Trophoblast cell (in vitro differentiated cells and primary cell): ENCODE results near the gene TLR6.
A peak's percentile ranks its signal among the peaks of the same experiment; 100 is the strongest.

Source experiments
- DNase-seq, 2 donors: peaks; one replicate each; pipeline ENCODE4 v3.0.0-alpha.2; 2016
- H2AFZ ChIP-seq: 2 replicates; pipeline ENCODE4 v1.6.1; 2013; ENCODE audit warnings: low read length, moderate library complexity, mild to moderate bottlenecking; ENCODE audit not compliant: insufficient read depth, poor library complexity
- H2AK5ac ChIP-seq: 2 replicates; pipeline ENCODE4 v1.6.1; 2013; ENCODE audit warnings: mild to moderate bottlenecking, low read length
- H2BK120ac ChIP-seq: 2 replicates; pipeline ENCODE4 v1.6.1; 2013; ENCODE audit warnings: low read length, mild to moderate bottlenecking, moderate library complexity; ENCODE audit not compliant: insufficient read depth, poor library complexity
- H2BK12ac ChIP-seq: 2 replicates; pipeline ENCODE4 v1.6.1; 2013; ENCODE audit warnings: mild to moderate bottlenecking, low read length, moderate library complexity
- H2BK5ac ChIP-seq: 2 replicates; pipeline ENCODE4 v1.6.1; 2013; ENCODE audit warnings: low read length, low read depth, moderate library complexity, mild to moderate bottlenecking; ENCODE audit not compliant: poor library complexity
- H3K14ac ChIP-seq: 2 replicates; pipeline ENCODE4 v1.6.1; 2013; ENCODE audit warnings: mild to moderate bottlenecking, low read length
- H3K18ac ChIP-seq: 2 replicates; pipeline ENCODE4 v1.6.1; 2013; ENCODE audit warnings: mild to moderate bottlenecking, low read length
- H3K23ac ChIP-seq: 2 replicates; pipeline ENCODE4 v1.6.1; 2013; ENCODE audit warnings: low read length
- H3K27ac ChIP-seq: 2 replicates; pipeline ENCODE4 v1.5.1; 2013; ENCODE audit warnings: low read depth, mild to moderate bottlenecking, inconsistent platforms, low read length, moderate library complexity
- H3K27me3 ChIP-seq: 2 replicates; pipeline ENCODE4 v1.6.1; 2013; ENCODE audit warnings: inconsistent platforms, mild to moderate bottlenecking, low read length, moderate library complexity; ENCODE audit not compliant: insufficient read depth
- H3K36me3 ChIP-seq, 2 experiments: 1 replicate in 1 of 2; 2 replicates in 1 of 2; pipeline ENCODE4 v1.6.1; 2013; ENCODE audit warnings: low read length in 2 of 2, mild to moderate bottlenecking in 2 of 2, moderate library complexity in 1 of 2; ENCODE audit not compliant: insufficient read depth in 2 of 2, control insufficient read depth in 1 of 2
- H3K4ac ChIP-seq: 2 replicates; pipeline ENCODE4 v1.6.1; 2013; ENCODE audit warnings: low read depth, mild to moderate bottlenecking, low read length, moderate library complexity
- H3K4me1 ChIP-seq, 2 experiments: 1 replicate in 1 of 2; 2 replicates in 1 of 2; pipeline ENCODE4 v1.6.1; 2013; ENCODE audit warnings: low read length in 2 of 2, mild to moderate bottlenecking in 2 of 2, moderate library complexity in 1 of 2; ENCODE audit not compliant: insufficient read depth in 2 of 2, control insufficient read depth in 1 of 2
- H3K4me2 ChIP-seq: 2 replicates; pipeline ENCODE4 v1.6.1; 2013; ENCODE audit warnings: inconsistent platforms, mild to moderate bottlenecking, low read length, moderate library complexity
- H3K4me3 ChIP-seq: 2 replicates; pipeline ENCODE4 v1.5.1; 2013; ENCODE audit warnings: mild to moderate bottlenecking, low read depth, low read length, inconsistent platforms
- H3K79me1 ChIP-seq: one replicate; pipeline ENCODE4 v1.6.1; 2013; ENCODE audit warnings: low read length
- H3K79me2 ChIP-seq: 2 replicates; pipeline ENCODE4 v1.6.1; 2013; ENCODE audit warnings: low read length, mild to moderate bottlenecking; ENCODE audit not compliant: control insufficient read depth, insufficient read depth, poor library complexity
- H3K9ac ChIP-seq: 2 replicates; pipeline ENCODE4 v1.6.1; 2013; ENCODE audit warnings: mild to moderate bottlenecking, low read length
- H3K9me3 ChIP-seq: 2 replicates; pipeline ENCODE4 v1.6.1; 2013; ENCODE audit warnings: low read depth, mild to moderate bottlenecking, control low read depth, inconsistent platforms, low read length; ENCODE audit not compliant: insufficient read depth
- H4K12ac ChIP-seq: 2 replicates; pipeline ENCODE4 v1.6.1; 2013; ENCODE audit warnings: low read depth, mild to moderate bottlenecking, low read length, moderate library complexity
- H4K8ac ChIP-seq: 2 replicates; pipeline ENCODE4 v1.6.1; 2013; ENCODE audit warnings: low read depth, mild to moderate bottlenecking, low read length, moderate library complexity
- H4K91ac ChIP-seq: one replicate; pipeline ENCODE4 v1.6.1; 2013; ENCODE audit warnings: low read depth, mild to moderate bottlenecking, low read length, moderate library complexity
- WGBS: extraction: QIAGEN DNeasy Blood & Tissue Kit; methylation state at CpG from one replicate; pipeline ENCODE4 v1.1.7; 2013; ENCODE audit warnings: missing lambda C conversion rate; ENCODE audit not compliant: insufficient read length, insufficient coverage; ENCODE audit errors: extremely low coverage; 5-methylcytosine and 5-hydroxymethylcytosine counted together

Gene TLR6

DNA sequence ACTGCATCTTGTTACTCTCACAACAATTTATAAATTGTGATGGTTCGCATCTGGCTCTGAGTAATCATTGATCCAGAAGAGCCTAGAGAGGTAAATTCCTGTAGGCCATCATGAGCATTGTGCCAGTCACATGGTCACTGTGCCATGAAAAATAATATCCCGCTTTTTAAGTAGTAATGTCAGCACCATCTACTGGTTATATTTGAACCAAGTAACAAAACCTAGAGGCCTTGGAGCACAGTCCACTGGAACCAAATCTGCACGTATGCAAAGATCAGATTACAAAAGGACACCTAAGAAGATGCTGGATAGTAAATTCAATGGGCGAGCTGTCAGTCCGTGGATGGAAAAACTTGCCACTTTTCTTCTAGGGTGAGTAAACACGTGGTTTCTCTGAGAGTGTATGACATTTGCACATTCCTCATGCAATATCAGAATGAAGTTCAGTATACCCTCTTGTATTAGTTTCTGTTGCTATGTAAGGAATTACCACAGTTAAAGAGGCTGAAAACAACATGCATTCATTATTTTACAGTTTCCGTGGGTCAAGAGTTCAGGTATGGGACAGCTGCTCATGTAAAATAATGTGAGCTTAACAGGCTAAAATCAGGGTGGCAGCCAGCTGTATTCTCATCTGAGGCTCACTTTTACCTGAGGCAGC lies 37.8 kb upstream of the TLR6 start:
- H3K4me2 ChIP-seq, result no peak overlapping the region
- H3K4ac ChIP-seq, result no peak overlapping the region
- no peak overlapping the region for H2AK5ac ChIP-seq
- H2BK12ac ChIP-seq, result no peak overlapping the region
- H3K79me1 ChIP-seq, result peaks cover 2% of the 10 kb centered on the region
- H2BK5ac ChIP-seq, result no peak overlapping the region
- no peak overlapping the region for H2BK120ac ChIP-seq
- H3K18ac ChIP-seq, result no peak overlapping the region
- H3K14ac ChIP-seq, result no peak overlapping the region
- no peak for DNase-seq
- no peak overlapping the region for H3K27ac ChIP-seq
- peaks cover 4 to 29% of the 10 kb centered on the region in 2 experiments for H3K36me3 ChIP-seq
- H3K79me2 ChIP-seq, result no peaks in the 10 kb centered on the region
- H4K91ac ChIP-seq, result no peak overlapping the region
- no peak overlapping the region for H3K4me3 ChIP-seq
- H3K4me1 ChIP-seq, result no peaks in the 10 kb centered on the region
- no CpG with 5 or more reads among the region's 7 CpGs for WGBS
- H4K12ac ChIP-seq, result no peak overlapping the region
- no peaks in the 10 kb centered on the region for H3K9me3 ChIP-seq
- no peak overlapping the region for H3K23ac ChIP-seq
- H3K27me3 ChIP-seq, result no peaks in the 10 kb centered on the region
- H3K9ac ChIP-seq, result no peak overlapping the region
- H4K8ac ChIP-seq, result no peak overlapping the region
- H2AFZ ChIP-seq, result no peak overlapping the region

DNA sequence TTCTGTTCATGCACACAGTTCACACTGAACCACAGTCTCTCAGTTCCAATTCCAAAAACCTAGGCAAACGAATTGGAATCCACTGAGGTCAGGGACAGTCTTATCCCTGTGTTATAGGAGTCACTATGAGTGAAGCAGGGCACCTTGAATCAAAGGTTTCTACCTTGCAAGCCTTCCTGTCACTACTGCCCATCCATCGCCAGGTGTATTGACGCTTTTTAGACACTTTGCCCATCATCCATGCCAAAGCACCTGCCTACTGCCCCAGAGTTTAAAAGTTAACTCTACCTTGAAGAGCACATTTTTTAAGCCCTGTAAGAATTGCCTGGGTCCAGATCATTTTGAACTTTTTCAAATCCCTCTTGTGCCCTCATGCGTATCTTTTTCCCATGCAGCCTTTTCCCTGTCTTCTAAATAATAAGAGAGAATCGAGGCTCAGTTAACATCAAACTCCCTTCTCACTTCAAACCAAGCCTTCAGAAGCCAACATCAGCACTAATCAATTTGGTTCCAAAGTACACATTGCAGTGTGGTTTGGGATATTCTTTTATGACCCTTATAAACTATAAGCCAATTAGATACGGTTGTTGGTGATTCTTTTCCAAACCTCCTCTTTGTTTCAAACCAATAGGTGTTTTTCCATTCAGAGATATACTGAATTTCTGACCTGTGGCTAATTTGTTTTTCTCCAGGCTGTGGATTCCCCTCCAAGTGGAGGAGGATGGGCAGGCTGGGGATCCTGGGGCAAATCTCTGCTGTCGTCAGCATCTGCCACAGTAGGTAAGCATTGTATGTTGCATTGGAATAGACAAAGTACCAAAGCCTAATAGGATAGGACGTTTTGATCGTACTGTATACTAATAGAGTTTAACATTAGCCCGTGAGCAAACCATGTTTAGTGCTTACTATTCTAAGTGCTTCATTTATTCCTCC lies 34.7 kb upstream of the TLR6 start:
- H3K4me3 ChIP-seq, result no peak overlapping the region
- H3K9me3 ChIP-seq, result no peaks in the 10 kb centered on the region
- no peak overlapping the region for H3K4me2 ChIP-seq
- no peak overlapping the region for H2BK120ac ChIP-seq
- H3K14ac ChIP-seq, result no peak overlapping the region
- DNase-seq, result no peak
- H3K4me1 ChIP-seq, result no peaks in the 10 kb centered on the region
- no peak overlapping the region for H3K23ac ChIP-seq
- H4K91ac ChIP-seq, result no peak overlapping the region
- peaks cover 2% of the 10 kb centered on the region for H3K79me1 ChIP-seq
- no peak overlapping the region for H2AFZ ChIP-seq
- H3K79me2 ChIP-seq, result no peaks in the 10 kb centered on the region
- peaks cover 4 to 21% of the 10 kb centered on the region in 2 experiments for H3K36me3 ChIP-seq
- no peak overlapping the region for H3K4ac ChIP-seq
- no peak overlapping the region for H2BK5ac ChIP-seq
- no peak overlapping the region for H3K27ac ChIP-seq
- H2AK5ac ChIP-seq, result no peak overlapping the region
- no peak overlapping the region for H3K18ac ChIP-seq
- no peak overlapping the region for H3K9ac ChIP-seq
- peak overlapping the region; percentile 11 for H2BK12ac ChIP-seq
- no CpG with 5 or more reads among the region's 10 CpGs for WGBS
- H4K8ac ChIP-seq, result no peak overlapping the region
- H4K12ac ChIP-seq, result no peak overlapping the region
- no peaks in the 10 kb centered on the region for H3K27me3 ChIP-seq

DNA sequence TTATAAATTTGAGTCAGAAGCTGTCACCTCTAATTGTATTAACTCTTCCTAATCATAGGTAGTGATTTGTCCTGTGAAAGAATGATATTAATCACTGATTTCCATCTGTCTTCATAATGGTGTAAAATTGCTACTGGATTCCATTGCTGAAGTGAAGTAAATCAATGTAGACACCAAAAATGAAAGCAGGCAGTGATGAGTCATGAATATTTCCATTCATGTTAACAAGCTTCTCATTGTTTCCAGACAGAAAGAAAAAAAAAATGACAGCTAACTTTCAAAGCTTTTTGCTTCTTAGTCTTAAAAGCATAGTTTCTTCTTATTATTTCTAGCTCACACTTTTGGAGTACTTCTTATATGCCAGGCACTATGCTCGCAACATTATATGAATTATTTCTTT lies 32.5 kb upstream of the TLR6 start:
- Histone ChIP-seq H3K79me1 (peaks cover 2% of the 10 kb centered on the region), H2AK5ac (no peak overlapping the region), H2BK5ac (no peak overlapping the region), H3K4ac (no peak overlapping the region), H4K12ac (no peak overlapping the region), H3K4me1 (no peaks in the 10 kb centered on the region), H3K23ac (no peak overlapping the region), H4K8ac (no peak overlapping the region), H2BK120ac (no peak overlapping the region), H3K27me3 (no peaks in the 10 kb centered on the region), H3K4me2 (no peak overlapping the region), H3K4me3 (no peak overlapping the region), H3K18ac (no peak overlapping the region), H3K79me2 (no peaks in the 10 kb centered on the region), H3K36me3 (peaks cover 0 to 9% of the 10 kb centered on the region in 2 experiments), H3K9me3 (no peaks in the 10 kb centered on the region), H3K14ac (no peak overlapping the region), H2BK12ac (no peak overlapping the region), H2AFZ (no peak overlapping the region), H4K91ac (no peak overlapping the region), H3K9ac (no peak overlapping the region), H3K27ac (peak overlapping the region; percentile 36)
- DNase-seq, result peak; percentile 12 to 85
- WGBS, result no CpG with 5 or more reads among the region's 1 CpG

DNA sequence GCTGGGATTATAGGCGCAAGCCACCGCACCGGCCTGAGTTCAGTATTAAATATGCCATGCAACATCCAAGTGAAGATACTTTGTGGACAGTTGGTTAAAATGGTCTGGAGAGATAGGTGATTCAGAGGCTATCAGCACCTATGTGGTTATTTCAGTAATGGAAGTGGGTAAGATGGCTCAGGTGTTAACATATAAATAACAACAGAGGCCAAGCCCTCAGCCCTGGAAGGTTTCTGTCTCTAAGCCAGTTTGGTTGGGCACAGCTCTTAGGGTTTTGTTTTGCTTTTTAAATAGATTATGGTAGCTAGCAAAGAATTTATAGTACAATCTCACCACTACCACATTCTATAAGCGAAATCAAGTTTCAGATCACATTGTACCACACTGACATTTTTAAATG lies 27.6 kb upstream of the TLR6 start:
- no peaks in the 10 kb centered on the region for H3K79me1 ChIP-seq
- peaks cover 4 to 18% of the 10 kb centered on the region in 2 experiments for H3K36me3 ChIP-seq
- no peaks in the 10 kb centered on the region for H3K27me3 ChIP-seq

More for the DNA sequence above, 27.6 kb upstream of the TLR6 start:
- Histone ChIP-seq H3K14ac (no peak overlapping the region), H3K4ac (no peak overlapping the region), H3K4me3 (no peak overlapping the region), H4K12ac (no peak overlapping the region), H2AK5ac (no peak overlapping the region), H3K9me3 (no peaks in the 10 kb centered on the region), H4K8ac (no peak overlapping the region), H3K9ac (no peak overlapping the region), H2BK5ac (no peak overlapping the region), H3K4me2 (no peak overlapping the region), H3K4me1 (no peaks in the 10 kb centered on the region), H2AFZ (no peak overlapping the region), H2BK120ac (no peak overlapping the region), H3K18ac (no peak overlapping the region), H4K91ac (no peak overlapping the region), H3K27ac (no peak overlapping the region), H3K23ac (no peak overlapping the region), H2BK12ac (no peak overlapping the region), H3K79me2 (peaks cover 3% of the 10 kb centered on the region)
- no peak for DNase-seq
- no CpG with 5 or more reads among the region's 4 CpGs for WGBS
